ENCODE measurements around the gene MAP1LC3B.

MAP1LC3B gene

DNA sequence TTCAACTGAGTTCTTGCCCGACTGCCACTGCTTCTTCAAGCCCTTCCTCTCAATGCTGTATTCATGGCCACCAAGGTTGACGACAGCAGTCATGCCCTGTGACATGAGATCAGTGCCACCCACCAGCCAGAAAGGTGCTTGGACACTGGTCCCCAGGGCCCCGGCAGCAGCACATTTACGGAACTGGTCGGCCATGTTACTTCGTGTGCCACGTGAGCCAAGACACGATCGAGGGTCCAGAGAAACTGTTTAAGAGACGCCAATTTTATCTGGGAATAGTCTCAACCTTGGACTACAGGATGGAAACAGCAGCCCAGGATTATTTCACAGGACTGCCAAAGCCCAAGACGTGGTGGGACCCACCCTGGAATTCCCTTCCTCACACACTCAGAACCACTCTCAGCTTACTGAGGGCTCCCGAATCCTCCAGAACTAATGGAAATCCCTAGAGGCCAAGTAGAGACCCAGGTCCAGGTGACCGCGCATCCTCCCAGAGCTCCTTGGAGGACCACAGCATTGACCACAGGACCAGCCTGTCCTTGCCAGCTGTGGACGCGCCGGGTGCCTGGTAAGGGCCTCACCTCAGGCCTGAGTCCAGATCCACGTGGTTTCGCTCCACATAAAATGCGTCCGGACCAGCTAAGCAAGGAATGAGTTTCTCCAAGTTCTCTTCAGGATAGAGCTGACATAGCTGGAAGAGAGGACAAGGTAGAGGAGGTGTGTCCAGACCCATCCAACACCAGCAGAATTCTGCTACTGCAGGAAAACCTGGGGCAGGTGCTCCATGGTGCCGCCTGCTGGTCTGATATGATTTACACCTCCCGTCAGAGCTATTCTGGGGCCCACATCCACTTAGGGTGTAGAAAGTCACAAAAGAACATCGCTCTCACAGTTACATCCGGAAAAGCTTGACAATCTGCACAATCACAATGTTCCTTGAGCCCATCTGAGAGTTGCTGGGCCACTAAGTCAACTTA, 28.2 kb downstream of the MAP1LC3B start:
- DNase-seq (ENCODE audit: low spot score), result no peak
- TF ChIP-seq, protein P1, sequence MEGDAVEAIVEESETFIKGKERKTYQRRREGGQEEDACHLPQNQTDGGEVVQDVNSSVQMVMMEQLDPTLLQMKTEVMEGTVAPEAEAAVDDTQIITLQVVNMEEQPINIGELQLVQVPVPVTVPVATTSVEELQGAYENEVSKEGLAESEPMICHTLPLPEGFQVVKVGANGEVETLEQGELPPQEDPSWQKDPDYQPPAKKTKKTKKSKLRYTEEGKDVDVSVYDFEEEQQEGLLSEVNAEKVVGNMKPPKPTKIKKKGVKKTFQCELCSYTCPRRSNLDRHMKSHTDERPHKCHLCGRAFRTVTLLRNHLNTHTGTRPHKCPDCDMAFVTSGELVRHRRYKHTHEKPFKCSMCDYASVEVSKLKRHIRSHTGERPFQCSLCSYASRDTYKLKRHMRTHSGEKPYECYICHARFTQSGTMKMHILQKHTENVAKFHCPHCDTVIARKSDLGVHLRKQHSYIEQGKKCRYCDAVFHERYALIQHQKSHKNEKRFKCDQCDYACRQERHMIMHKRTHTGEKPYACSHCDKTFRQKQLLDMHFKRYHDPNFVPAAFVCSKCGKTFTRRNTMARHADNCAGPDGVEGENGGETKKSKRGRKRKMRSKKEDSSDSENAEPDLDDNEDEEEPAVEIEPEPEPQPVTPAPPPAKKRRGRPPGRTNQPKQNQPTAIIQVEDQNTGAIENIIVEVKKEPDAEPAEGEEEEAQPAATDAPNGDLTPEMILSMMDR (IDR thresholded peaks at IDR 0.05; ENCODE audit: extremely low read depth, missing control alignments), result no peak

DNA sequence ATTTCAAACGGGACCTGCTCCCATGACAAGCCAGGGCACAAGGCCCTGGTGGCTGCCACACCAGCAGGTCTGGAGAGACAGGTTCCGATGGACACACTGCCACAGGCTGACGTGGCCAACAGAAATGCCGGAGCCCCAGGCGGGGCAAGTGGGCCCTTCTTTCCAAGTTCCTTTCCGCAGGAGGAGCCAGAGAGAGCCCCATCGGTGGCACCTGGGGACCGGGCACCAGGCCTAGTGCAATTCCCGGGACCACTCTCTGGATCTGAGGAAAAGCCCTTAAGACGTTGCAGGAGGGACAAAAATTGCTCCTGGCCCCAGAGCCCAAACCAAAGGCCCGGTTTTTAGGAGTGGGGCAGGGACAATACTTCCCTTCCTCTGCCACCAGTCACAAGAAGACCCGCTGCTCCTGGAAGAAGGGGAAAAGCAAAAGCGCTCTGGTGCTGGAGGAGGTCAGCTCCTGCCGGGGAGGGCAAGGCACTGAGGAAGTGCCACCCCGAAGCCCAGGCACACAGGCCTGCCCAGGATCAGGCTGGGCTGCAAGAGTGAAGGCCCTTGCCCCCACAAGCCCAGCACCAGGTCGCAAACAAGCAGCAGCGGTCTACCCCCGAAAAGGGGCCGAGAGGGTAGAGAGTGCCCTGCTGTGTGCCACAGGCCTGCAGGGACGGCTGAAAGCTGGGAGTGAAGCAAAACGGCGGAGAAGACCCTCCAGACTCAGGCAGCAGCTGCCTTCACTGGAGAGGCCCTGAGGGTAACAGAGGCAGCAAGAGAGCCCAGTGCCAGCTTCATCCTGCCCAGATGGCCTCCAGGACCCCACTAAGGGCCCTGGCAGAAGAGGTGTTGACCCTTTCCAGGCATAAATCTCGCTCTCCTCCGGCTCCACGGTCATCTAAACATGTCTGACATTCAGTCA, 29.1 kb downstream of the MAP1LC3B start:
- DNase-seq (ENCODE audit: low spot score), result no peak
- TF ChIP-seq, protein P1 (IDR thresholded peaks at IDR 0.05; ENCODE audit: extremely low read depth, missing control alignments), result no peak

DNA sequence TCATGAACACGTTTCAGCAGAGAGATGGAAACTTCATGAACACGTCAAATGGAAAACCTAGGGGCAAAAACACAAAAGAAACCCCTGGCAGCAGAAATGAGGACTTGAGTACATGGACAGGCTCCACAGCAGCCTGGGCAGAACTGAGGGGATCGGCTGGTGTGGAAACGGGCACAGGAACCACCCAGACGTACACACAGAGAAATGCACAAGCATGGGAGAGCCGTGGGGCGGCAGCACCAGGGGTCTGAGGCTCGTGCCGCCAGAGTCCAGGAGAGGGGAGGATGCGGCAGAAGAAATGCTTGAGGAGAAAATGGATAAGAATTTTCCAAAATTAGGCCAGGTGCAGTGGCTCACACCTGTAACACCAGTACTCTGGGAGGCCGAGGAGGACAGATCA, 30.0 kb downstream of the MAP1LC3B start:
- TF ChIP-seq, protein P1 (IDR thresholded peaks at IDR 0.05; ENCODE audit: extremely low read depth, missing control alignments), result no peak
- no peak for DNase-seq (ENCODE audit: low spot score)

DNA sequence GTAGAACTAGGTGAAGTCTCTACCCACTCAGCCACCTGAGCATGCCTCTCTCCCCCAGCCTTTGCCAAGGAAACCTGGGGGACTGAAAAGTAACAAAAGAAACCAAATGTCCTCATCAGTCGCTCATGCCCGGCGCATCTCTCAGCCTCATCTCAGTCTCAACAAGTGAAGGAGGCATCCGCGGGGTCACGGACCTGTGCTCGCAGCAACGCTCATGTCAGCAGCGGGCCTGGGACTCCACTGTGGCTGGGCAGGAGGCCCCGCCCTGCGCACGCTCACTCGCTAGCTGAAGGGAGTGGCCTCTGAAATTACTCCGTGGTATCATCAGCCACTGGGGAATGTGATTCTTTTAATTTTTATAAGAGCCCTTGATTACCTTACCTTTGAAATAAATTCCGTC, 31.3 kb downstream of the MAP1LC3B start:
- no peak for DNase-seq (ENCODE audit: low spot score)
- TF ChIP-seq, protein P1 (IDR thresholded peaks at IDR 0.05; ENCODE audit: extremely low read depth, missing control alignments), result no peak

DNA sequence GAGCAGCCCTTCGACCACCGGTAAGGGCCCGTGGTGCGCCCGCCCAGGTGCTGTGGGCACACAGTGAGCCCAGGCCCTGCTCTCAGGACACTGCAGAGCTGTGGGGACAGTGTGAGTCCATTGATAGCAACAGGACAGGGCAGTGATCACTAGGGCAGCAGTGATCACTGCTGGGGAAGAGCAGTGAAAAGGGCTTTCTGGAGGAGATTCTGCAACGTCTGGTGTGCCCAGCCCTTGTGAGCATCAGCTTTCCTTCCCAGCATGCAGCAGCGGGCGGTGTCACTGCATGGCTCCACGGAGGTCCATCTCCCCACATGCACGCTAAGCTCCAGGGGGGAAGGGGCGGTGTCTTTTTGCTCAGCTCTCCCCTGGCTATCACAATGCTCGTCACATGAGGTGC, 32.1 kb downstream of the MAP1LC3B start:
- TF ChIP-seq, protein P1 (IDR thresholded peaks at IDR 0.05; ENCODE audit: extremely low read depth, missing control alignments), result no peak
- DNase-seq (ENCODE audit: low spot score), result no peak

DNA sequence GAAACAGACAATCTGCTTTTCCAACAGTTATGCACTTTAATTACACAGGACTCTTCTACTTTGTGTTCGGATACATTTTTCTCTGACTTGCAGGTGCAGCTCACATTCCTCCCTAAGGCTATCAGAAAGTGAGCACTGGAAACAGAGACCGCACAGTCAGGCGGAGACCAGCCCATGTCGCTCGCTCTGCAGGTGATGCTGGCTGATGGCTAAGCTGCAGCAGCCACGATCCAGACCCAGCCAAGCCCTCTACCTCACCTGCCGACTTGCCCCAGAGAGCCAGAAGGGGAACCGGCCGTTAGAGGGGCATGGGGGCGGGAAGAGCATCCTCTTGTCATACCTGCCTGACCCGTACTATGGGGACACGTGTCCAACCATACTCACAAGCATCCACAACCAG, 33.8 kb downstream of the MAP1LC3B start:
- TF ChIP-seq, protein P1 (IDR thresholded peaks at IDR 0.05; ENCODE audit: extremely low read depth, missing control alignments), result no peak
- no peak for DNase-seq (ENCODE audit: low spot score)

Data from GM20000 (cell line).